ENCODE measurements around the gene GJA8.
"Not testable (repeated sequence)": the region's sequence is repeated elsewhere in the genome, so short reads cannot be mapped to it uniquely, and the experiment has no call there.

Gene GJA8

GRCh38 chr1:147919896-147920295, 17.3 kb downstream of the GJA8 start:
- Histone ChIP-seq H3K4me3 (replicated peaks; ENCODE audit: insufficient read depth, low read length) (no peak overlapping the region), H3K27me3 (ENCODE audit: insufficient read depth, poor library complexity, severe bottlenecking) (peaks cover 6% of the 10 kb centered on the region), H3K27ac (replicated peaks) (no peak overlapping the region)
- DNase-seq (ENCODE audit: low read depth in 1 of 2, low spot score in 1 of 2) = no peak
- TF ChIP-seq POLR2AphosphoS5 (IDR thresholded peaks at IDR 0.05; ENCODE audit: low read depth) (no peak), GABPA (IDR thresholded peaks at IDR 0.05; ENCODE audit: low read depth) (no peak), REST (IDR thresholded peaks at IDR 0.05; ENCODE audit: insufficient replicate concordance, low read depth) (no peak), CTCF (IDR thresholded peaks at IDR 0.05; ENCODE audit: insufficient read depth, low read length) (no peak), SPI1 (IDR thresholded peaks at IDR 0.05; ENCODE audit: borderline replicate concordance, low read depth) (no peak)

GRCh38 chr1:147924813-147925212, 22.2 kb downstream of the GJA8 start:
- TF ChIP-seq POLR2AphosphoS5 (IDR thresholded peaks at IDR 0.05; ENCODE audit: low read depth) (no peak), GABPA (IDR thresholded peaks at IDR 0.05; ENCODE audit: low read depth) (no peak), CTCF (IDR thresholded peaks at IDR 0.05; ENCODE audit: insufficient read depth, low read length) (no peak), SPI1 (IDR thresholded peaks at IDR 0.05; ENCODE audit: borderline replicate concordance, low read depth) (no peak), REST (IDR thresholded peaks at IDR 0.05; ENCODE audit: insufficient replicate concordance, low read depth) (no peak)
- Histone ChIP-seq H3K27ac (replicated peaks) (no peak overlapping the region), H3K4me3 (replicated peaks; ENCODE audit: insufficient read depth, low read length) (no peak overlapping the region), H3K27me3 (ENCODE audit: insufficient read depth, poor library complexity, severe bottlenecking) (no peaks in the 10 kb centered on the region)
- no peak for DNase-seq (ENCODE audit: low read depth in 1 of 2, low spot score in 1 of 2)

GRCh38 chr1:147927215-147927614, 24.6 kb downstream of the GJA8 start:
- DNase-seq (ENCODE audit: low read depth in 1 of 2, low spot score in 1 of 2); H3K27ac ChIP-seq (replicated peaks); H3K4me3 ChIP-seq (replicated peaks; ENCODE audit: insufficient read depth, low read length); H3K27me3 ChIP-seq (ENCODE audit: insufficient read depth, poor library complexity, severe bottlenecking): not testable (repeated sequence)

GRCh38 chr1:147927689-147928088, 25.1 kb downstream of the GJA8 start:
- H3K4me3 ChIP-seq (replicated peaks; ENCODE audit: insufficient read depth, low read length); H3K27me3 ChIP-seq (ENCODE audit: insufficient read depth, poor library complexity, severe bottlenecking): not testable (repeated sequence)

GRCh38 chr1:147928236-147929132, 25.9 kb downstream of the GJA8 start, which contains the start of gene GPR89B:
Gene GPR89B (plus strand): TSS chr1:147928420. CDS start chr1:147928537, 117 bp downstream.
- Histone ChIP-seq H3K27ac (replicated peaks) (peak within 1 kb of the TSS; percentile 70), H3K4me3 (replicated peaks; ENCODE audit: insufficient read depth, low read length) (peak within 1 kb of the TSS; percentile 80)
- peak; percentile 83 for TF ChIP-seq POLR2AphosphoS5 (IDR thresholded peaks at IDR 0.05; ENCODE audit: low read depth)
- TF ChIP-seq REST (IDR thresholded peaks at IDR 0.05; ENCODE audit: insufficient replicate concordance, low read depth) = peak; percentile 33
- H3K27me3 ChIP-seq (ENCODE audit: insufficient read depth, poor library complexity, severe bottlenecking) = not testable (repeated sequence)
- DNase-seq (ENCODE audit: low read depth in 1 of 2, low spot score in 1 of 2) = peak; percentile 57 to 92

More at GRCh38 chr1:147927689-147928088, 25.1 kb downstream of the GJA8 start:
- DNase-seq (ENCODE audit: low read depth in 1 of 2, low spot score in 1 of 2); H3K27ac ChIP-seq (replicated peaks): not testable (repeated sequence)

GRCh38 chr1:147931137-147931536, 28.5 kb downstream of the GJA8 start:
- H3K27ac ChIP-seq (replicated peaks); DNase-seq (ENCODE audit: low read depth in 1 of 2, low spot score in 1 of 2); H3K27me3 ChIP-seq (ENCODE audit: insufficient read depth, poor library complexity, severe bottlenecking); H3K4me3 ChIP-seq (replicated peaks; ENCODE audit: insufficient read depth, low read length): not testable (repeated sequence)

GRCh38 chr1:147935296-147935695, 32.7 kb downstream of the GJA8 start:
- not testable (repeated sequence) for H3K27me3 ChIP-seq (ENCODE audit: insufficient read depth, poor library complexity, severe bottlenecking); H3K27ac ChIP-seq (replicated peaks); DNase-seq (ENCODE audit: low read depth in 1 of 2, low spot score in 1 of 2); H3K4me3 ChIP-seq (replicated peaks; ENCODE audit: insufficient read depth, low read length)

Measured in HL-60 (cell line).